Measurements from ENCODE around the gene FXYD5.

The FXYD5 gene

GRCh38 chr19:35154525-35155406 is at the start of gene FXYD5:
Gene FXYD5, plus strand, starts transcription at chr19:35154735. Its CDS starts 816 bp downstream, at chr19:35155551.
- no peak for DNase-seq

GRCh38 chr19:35105047-35105410 is 49.5 kb upstream of the FXYD5 start:
- DNase-seq = no peak

- DNase-seq = no peak
These were observed 48.9 kb upstream of the FXYD5 start for GRCh38 chr19:35105411-35106290.

- DNase-seq = no peak
These were observed 48.3 kb upstream of the FXYD5 start for GRCh38 chr19:35106291-35106583.

GRCh38 chr19:35106898-35107541 is 47.5 kb upstream of the FXYD5 start:
- DNase-seq = no peak

GRCh38 chr19:35107545-35107944 is 47.0 kb upstream of the FXYD5 start:
- no peak for DNase-seq

GRCh38 chr19:35108730-35109129 is 45.8 kb upstream of the FXYD5 start:
- DNase-seq = no peak

- no peak for DNase-seq
These were observed 45.0 kb upstream of the FXYD5 start for GRCh38 chr19:35109395-35110112.

GRCh38 chr19:35110974-35111373 is 43.6 kb upstream of the FXYD5 start:
- DNase-seq = no peak

- no peak for DNase-seq
These were observed 41.4 kb upstream of the FXYD5 start for GRCh38 chr19:35112995-35113688.

- no peak for DNase-seq
These were observed 40.0 kb upstream of the FXYD5 start for GRCh38 chr19:35114353-35115176.

- no peak for DNase-seq
These were observed 39.2 kb upstream of the FXYD5 start, which contains the start of gene FXYD3 for GRCh38 chr19:35115177-35115951. Gene FXYD3, plus strand, starts transcription at chr19:35115823. Its CDS starts 3,554 bp downstream, at chr19:35119377.

- no peak for DNase-seq
These were observed 38.3 kb upstream of the FXYD5 start for GRCh38 chr19:35116072-35116801.

- no peak for DNase-seq
These were observed 37.4 kb upstream of the FXYD5 start for GRCh38 chr19:35117116-35117515.

- no peak for DNase-seq
These were observed 36.7 kb upstream of the FXYD5 start for GRCh38 chr19:35117799-35118198.

GRCh38 chr19:35118268-35119020 is 36.1 kb upstream of the FXYD5 start:
- no peak for DNase-seq

GRCh38 chr19:35119091-35119490 is 35.4 kb upstream of the FXYD5 start:
- DNase-seq = no peak

GRCh38 chr19:35119578-35120155 is 34.9 kb upstream of the FXYD5 start:
- no peak for DNase-seq

Measured in NCI-H1436 (cell line).